HG03571 (cell line): ENCODE measurements around the gene SCAMP4.

Source experiments
- ATAC-seq: cut with Tn5 transposase; IDR thresholded peaks from one replicate; pipeline ENCODE4 v1.9.1; 2021; ENCODE audit not compliant: unreplicated experiment

SCAMP4 gene, protein sequence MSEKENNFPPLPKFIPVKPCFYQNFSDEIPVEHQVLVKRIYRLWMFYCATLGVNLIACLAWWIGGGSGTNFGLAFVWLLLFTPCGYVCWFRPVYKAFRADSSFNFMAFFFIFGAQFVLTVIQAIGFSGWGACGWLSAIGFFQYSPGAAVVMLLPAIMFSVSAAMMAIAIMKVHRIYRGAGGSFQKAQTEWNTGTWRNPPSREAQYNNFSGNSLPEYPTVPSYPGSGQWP

GRCh38 chr19:1905110-1905862 is at the start of gene SCAMP4, which contains the start of gene ADAT3:
Gene SCAMP4 (plus strand): TSS chr19:1905399. CDS start chr19:1915020, 9,621 bp downstream.
Gene ADAT3 (plus strand): TSS chr19:1905399. CDS start chr19:1912048, 6,649 bp downstream.
- peak; percentile 72 for ATAC-seq

GRCh38 chr19:1855828-1856255 is 49.4 kb upstream of the SCAMP4 start:
- ATAC-seq: no peak

DNA sequence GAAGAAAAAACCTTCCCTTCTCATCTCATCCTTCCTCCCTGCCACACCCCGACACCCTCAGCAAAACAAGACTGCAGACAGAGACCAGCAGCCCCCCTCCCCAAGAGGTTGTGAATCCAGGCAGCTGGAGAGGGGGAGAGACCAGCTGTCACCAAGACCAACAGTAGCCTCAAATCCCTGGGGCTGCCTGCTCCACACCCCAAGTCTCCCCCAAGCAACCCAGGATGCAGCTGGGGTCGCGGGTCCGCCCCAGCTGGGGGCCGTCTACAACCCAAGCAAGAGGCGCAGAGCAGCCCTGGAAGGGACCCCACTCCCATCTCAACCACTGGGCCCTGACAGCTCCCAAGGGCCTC is 48.9 kb upstream of the SCAMP4 start:
- no peak for ATAC-seq

- ATAC-seq: no peak
Measured at GRCh38 chr19:1856698-1857603, 48.2 kb upstream of the SCAMP4 start.

DNA sequence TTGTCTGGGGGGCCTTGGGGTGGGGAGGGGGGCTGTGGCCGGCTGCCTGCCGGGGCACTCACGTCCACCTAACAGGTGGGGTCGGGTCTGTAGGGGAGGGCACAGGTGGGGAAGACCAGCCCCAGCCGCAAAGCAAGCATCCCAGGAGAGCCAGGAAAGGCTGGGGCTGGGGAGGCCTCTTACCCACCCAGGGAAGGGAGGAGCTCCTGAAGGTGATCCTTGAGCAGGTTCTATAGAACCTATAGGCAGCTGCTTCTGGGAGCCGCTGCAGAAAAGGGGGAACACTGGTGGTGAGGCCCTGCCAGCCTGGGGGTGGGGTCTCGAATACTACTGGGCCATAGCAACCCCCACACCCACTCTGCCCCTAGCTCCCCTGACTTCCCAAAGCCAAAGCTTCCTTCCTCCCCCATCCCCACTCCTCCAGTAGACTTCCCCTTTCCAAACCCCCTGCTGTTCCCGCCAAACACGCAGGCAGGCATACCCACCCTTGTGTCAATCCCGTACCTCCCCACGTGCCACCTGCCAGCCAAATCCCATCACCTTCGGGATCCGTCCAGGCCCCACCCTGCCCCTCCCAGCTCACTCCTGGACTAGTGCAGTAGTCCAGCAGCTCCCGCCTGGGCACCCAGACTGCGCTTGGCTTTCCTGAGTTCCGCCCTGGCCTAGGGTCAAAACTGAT is 47.4 kb upstream of the SCAMP4 start:
- ATAC-seq: no peak

DNA sequence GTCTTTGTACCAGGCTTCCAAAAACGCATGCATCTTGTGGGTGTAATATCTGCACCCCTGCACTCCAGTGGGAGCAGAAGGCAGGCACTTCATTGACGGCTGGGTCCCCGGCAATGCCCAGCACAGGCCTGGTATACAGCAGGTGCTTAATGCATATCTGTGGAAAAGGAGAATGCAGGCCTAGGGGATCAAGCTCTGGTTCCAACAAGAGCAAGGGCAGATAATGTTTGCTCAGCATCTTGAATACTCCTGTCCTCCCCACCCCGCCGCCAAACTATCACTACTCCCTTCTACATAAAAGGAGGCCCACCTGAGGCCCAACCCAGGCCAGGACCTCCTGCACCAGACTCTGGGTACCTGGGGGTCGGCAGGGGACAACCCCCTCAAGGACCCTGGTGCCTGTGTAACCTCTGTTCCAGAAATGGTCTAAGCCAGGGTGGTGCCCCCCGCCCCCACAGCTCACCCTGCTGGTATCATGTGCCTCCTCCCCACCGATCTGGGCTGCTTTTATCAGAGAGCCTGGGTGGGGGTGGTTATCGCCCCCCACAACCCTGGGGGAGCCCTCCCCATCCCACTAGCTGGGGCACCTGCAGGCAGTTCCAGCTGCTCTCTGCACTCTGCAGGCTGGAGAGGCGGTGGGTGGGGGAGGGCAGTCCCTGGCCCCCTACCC is 46.7 kb upstream of the SCAMP4 start:
- no peak for ATAC-seq

GRCh38 chr19:1859331-1859781 is 45.8 kb upstream of the SCAMP4 start:
- ATAC-seq: no peak

DNA sequence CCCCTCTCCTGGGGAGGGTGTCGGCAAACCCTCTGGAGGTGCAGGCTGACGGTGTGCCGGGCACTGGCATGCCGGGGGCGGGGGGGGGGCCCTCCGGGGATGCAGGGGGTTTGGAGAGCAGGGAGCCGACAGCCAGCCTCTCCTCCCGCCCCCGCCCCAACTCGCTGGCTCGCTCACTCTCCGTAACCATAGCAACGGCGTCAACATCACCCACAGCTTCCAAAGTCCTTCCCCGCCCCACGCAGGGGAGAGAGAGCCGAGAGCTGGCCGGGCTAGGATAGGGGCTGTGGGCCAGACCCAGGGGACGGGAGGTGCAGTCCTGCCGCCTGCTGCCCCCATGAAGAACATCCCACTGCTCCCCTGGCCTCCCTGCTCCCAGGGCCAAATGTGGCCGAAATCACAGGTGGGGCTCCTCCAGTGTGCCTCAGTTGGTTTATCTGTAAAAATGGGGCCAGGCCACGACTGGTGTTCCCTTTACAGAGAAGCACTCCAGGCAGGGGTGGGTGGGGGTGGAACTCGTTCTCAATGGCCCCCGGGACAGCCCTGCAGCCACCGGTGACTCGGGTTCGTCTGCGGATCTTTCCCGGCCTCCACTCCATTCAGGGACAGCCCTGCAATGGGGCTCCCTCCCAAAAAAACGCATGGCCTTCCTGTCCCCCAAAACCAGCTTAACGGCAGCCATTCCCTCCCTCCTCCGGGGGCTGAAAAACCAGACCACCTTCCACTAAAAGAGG is 45.0 kb upstream of the SCAMP4 start:
- no peak for ATAC-seq

DNA sequence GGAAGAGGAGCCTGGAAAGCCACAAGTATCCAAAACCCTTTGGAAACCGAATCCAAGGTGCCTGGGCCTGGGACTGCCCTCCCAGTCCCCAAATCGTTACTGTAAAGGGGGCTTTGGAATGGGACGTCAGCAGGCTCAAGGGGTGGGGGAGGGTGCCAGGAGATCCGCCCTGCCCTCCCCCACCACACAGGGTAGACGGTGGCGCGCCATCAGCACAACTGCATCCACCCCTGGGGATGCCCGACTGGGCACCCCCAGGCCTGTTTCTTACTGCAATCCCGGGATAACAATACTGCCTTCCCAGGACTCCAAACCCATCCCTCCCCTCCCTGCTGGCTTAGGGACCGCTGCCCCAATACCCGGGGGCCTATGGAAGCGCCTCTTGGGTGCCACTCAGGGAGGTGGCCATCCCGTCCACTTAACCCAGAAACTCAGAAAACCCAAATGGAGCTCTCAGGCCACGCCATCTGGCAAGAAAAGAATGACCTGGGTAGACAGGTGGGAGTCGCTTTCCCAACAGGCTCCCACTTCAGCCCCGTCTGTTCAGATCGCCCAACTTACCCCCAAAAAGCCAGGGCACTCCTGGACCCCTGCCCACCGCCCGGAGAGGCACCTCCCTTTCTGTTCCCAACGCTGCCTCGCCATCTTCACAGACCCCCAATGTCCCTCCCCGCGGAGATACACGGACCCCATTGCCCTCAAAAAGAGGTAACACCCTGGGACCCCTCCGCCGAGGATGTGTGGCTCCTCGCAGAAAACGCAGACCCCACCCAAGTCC is 44.2 kb upstream of the SCAMP4 start:
- ATAC-seq: no peak

DNA sequence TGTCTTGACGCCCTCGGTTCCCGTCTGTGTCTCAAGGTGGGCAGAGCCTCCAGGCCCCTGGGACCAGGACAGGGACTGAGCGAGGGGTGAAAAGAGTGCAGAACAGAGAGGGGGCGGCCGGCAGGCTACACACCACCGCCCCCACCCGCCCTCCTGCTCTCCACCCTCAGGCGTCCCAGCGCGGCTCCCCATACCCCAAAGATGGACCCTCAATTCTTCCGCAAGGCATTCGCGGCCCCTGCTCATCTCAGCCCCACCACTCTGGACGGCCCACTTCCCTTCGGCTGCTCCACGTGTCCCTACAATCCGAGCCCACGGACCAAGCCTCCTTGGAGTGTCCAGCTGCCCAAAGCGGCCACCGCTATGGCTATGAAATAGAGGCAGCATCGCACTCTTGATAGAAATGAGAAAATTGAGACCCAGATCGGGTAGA is 43.6 kb upstream of the SCAMP4 start:
- no peak for ATAC-seq

GRCh38 chr19:1862068-1862423 is 43.2 kb upstream of the SCAMP4 start:
- ATAC-seq: no peak

- peak; percentile 10 for ATAC-seq
Measured at GRCh38 chr19:1862424-1863327, 42.5 kb upstream of the SCAMP4 start.

GRCh38 chr19:1863328-1863637 is 41.9 kb upstream of the SCAMP4 start, which contains the start of gene KLF16:
Gene KLF16 (minus strand): TSS chr19:1863579. CDS start chr19:1863497, 82 bp downstream.
- ATAC-seq: no peak

GRCh38 chr19:1863638-1864479 is 41.3 kb upstream of the SCAMP4 start:
- peak; percentile 39 for ATAC-seq

DNA sequence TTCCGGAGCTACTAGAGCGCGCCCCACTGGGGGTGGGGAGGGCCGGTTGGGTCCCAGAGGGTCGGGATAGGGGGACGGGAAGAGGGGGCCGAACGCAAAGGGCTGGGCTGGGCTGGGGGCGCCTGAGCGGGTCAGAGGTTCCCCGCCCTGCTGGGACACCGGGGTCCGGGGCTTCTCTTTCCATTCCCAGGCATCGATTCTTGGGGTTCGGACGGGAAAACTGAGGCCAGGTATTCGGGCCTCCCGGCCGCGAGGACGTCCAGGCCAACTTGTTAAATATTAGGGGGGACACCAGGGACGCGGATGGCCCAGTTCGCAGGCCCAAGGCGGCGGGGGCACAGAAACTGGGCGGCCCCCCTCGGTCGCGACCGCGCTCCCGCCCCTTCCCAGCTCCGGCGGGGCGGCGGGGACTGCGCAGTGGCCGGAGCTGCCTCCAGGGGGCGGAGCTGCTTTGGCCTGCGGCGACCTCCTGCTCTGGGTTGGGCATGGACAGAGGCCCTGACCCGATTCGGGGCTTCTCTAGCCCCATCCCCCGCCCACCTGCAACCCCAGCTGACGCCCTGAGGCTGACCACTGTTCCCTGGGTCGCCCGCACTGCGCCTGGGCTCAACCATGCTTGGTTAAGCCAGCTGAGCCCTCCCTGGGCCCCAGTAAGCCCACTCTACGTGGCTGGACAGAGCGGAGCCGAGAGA is 40.6 kb upstream of the SCAMP4 start:
- ATAC-seq: peak; percentile 40
